ENCODE data around the gene DIRAS3.

DIRAS3 gene

DNA sequence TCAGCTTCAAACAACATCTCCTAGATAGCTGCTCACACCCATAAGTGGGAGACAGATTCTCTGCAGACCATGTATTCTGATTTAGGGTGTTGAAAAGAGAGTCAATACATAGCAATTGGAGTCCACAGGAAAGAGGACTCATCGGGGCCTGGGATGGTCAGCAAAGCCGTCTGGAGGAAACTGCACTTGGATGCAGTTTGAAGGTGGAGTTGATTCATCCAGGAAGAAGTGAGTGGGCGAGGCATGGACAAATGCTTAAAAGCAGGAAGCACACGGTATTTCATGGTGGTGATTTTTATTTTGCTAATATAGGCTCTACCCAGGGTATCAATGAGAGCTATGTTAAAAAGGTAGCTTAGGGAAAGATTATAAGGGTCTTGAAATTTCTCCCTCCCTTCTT is 36.8 kb upstream of the DIRAS3 start (continued):
- TF ChIP-seq PRDM2 (tag by site-specific recombination; IDR thresholded peaks at IDR 0.05; ENCODE audit: borderline replicate concordance) (no peak), ZNF184 (tag by site-specific recombination; IDR thresholded peaks at IDR 0.05) (no peak), ZNF155 (tag by site-specific recombination; IDR thresholded peaks at IDR 0.05) (no peak)
- TF ChIP-seq, protein P1, sequence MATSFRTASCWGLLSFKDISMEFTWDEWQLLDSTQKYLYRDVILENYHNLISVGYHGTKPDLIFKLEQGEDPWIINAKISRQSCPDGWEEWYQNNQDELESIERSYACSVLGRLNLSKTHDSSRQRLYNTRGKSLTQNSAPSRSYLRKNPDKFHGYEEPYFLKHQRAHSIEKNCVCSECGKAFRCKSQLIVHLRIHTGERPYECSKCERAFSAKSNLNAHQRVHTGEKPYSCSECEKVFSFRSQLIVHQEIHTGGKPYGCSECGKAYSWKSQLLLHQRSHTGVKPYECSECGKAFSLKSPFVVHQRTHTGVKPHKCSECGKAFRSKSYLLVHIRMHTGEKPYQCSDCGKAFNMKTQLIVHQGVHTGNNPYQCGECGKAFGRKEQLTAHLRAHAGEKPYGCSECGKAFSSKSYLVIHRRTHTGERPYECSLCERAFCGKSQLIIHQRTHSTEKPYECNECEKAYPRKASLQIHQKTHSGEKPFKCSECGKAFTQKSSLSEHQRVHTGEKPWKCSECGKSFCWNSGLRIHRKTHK (tag by site-specific recombination; IDR thresholded peaks at IDR 0.05), result no peak

DNA sequence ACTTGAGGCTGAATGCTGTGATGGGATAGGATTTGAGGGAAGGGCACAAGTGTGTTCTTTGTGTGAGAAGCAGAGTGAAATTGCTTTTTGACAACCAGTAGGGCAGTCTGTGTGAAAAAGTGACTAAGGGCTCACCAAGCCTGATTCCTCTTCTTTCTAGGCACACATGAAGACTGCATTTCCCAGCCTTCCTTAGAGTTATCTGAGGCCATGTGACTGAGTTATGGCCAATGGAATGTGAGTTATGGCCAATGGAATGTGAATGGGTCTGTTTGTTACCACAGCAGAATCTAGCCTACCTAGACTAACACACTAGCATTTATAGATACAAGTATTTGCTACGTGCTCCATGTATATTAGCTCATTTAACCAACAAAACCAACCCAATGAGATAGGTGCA is 35.3 kb upstream of the DIRAS3 start:
- Histone ChIP-seq H3K36me3 (ENCODE audit: control insufficient read depth in 2 of 2, insufficient read depth in 1 of 2, low read length in 2 of 2) (no peaks in the 10 kb centered on the region), H3K4me3 (ENCODE audit: low read depth, low read length) (no peak overlapping the region), H3K4me1 (ENCODE audit: control insufficient read depth, insufficient read depth, low read length) (no peaks in the 10 kb centered on the region), H3K27ac (ENCODE audit: extremely low read depth, low read depth, low read length) (no peak overlapping the region), H3K9me3 (ENCODE audit: control insufficient read depth, insufficient read depth, low read depth, low read length) (no peaks in the 10 kb centered on the region)
- POLR2A ChIA-PET, result no interaction called here
- CTCF ChIA-PET, result interaction anchor here (0.6 kb wide), 1 partner anchor 304 kb away, joined by 4 read pairs; no protein-coding TSS in a partner anchor
- TF ChIP-seq ZNF521 (tag by site-specific recombination; IDR thresholded peaks at IDR 0.05), result no peak
- no peak for TF ChIP-seq ZNF404 (tag by site-specific recombination; IDR thresholded peaks at IDR 0.05)
- no peak for TF ChIP-seq ZNF580 (tag by site-specific recombination; IDR thresholded peaks at IDR 0.05)
- no peak for TF ChIP-seq ZNF19 (tag by site-specific recombination; IDR thresholded peaks at IDR 0.05; ENCODE audit: low read depth)
- no peak for TF ChIP-seq ZNF701 (tag by site-specific recombination; IDR thresholded peaks at IDR 0.05)
- TF ChIP-seq BCL11B (tag by site-specific recombination; IDR thresholded peaks at IDR 0.05; ENCODE audit: low read depth), result no peak
- no peak for TF ChIP-seq BCL6B (tag by site-specific recombination; IDR thresholded peaks at IDR 0.05)
- no peak for TF ChIP-seq ZNF423 (tag by site-specific recombination; IDR thresholded peaks at IDR 0.05)
- no peak for TF ChIP-seq YY2 (tag by site-specific recombination; IDR thresholded peaks at IDR 0.05)
- no peak for TF ChIP-seq ZNF221 (tag by site-specific recombination; IDR thresholded peaks at IDR 0.05; ENCODE audit: borderline replicate concordance)

DNA sequence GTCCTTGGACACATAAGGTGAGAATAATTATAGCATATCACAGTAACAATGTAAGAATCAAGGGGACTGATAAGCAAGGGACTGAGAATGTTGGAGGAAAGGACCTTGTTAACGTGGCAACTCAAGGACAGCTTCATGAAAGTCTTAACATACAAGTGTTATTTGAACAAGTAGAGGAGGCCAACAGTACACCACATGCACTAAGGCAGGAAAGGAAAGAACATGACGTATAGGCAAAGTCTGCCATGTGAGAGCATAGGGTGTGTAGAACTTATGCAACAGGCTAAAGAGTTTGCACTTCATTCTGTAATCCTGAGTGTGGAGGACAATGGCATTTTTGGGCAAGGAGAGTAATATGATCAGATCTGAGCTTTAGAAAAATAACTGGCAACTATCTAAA is 33.3 kb upstream of the DIRAS3 start:
- H3K27ac ChIP-seq (ENCODE audit: extremely low read depth, low read depth, low read length), result no peak overlapping the region
- TF ChIP-seq ZNF16 (tag by site-specific recombination; IDR thresholded peaks at IDR 0.05; ENCODE audit: low read depth) (no peak), SCRT2 (tag by site-specific recombination; IDR thresholded peaks at IDR 0.05) (0 out of 2 replicates have a peak, but pooled peaks have one; percentile 13)
- POLR2A ChIA-PET, result no interaction called here
- H3K36me3 ChIP-seq (ENCODE audit: control insufficient read depth in 2 of 2, insufficient read depth in 1 of 2, low read length in 2 of 2), result no peaks in the 10 kb centered on the region
- CTCF ChIA-PET, result interaction anchor here (1.4 kb wide), 2 partner anchors 33 to 317 kb away, joined by 3 read pairs; no protein-coding TSS in a partner anchor
- no peaks in the 10 kb centered on the region for H3K9me3 ChIP-seq (ENCODE audit: control insufficient read depth, insufficient read depth, low read depth, low read length)
- no peak overlapping the region for H3K4me3 ChIP-seq (ENCODE audit: low read depth, low read length)
- H3K4me1 ChIP-seq (ENCODE audit: control insufficient read depth, insufficient read depth, low read length), result no peaks in the 10 kb centered on the region

Data from HEK293 (cell line).